ENCODE measurements around the gene GAPDHS.

GRCh38 chr19:35565016-35565856 is 32.0 kb downstream of the GAPDHS start:
- TF ChIP-seq, protein P1, sequence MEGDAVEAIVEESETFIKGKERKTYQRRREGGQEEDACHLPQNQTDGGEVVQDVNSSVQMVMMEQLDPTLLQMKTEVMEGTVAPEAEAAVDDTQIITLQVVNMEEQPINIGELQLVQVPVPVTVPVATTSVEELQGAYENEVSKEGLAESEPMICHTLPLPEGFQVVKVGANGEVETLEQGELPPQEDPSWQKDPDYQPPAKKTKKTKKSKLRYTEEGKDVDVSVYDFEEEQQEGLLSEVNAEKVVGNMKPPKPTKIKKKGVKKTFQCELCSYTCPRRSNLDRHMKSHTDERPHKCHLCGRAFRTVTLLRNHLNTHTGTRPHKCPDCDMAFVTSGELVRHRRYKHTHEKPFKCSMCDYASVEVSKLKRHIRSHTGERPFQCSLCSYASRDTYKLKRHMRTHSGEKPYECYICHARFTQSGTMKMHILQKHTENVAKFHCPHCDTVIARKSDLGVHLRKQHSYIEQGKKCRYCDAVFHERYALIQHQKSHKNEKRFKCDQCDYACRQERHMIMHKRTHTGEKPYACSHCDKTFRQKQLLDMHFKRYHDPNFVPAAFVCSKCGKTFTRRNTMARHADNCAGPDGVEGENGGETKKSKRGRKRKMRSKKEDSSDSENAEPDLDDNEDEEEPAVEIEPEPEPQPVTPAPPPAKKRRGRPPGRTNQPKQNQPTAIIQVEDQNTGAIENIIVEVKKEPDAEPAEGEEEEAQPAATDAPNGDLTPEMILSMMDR (IDR thresholded peaks at IDR 0.05), result no peak
- TF ChIP-seq POLR2AphosphoS5 (IDR thresholded peaks at IDR 0.05), result no peak
